Fibroblast of mammary gland (primary cell): ENCODE results near the gene STX1B.

ENCODE experiments used
- DNase-seq: peaks from one replicate; pipeline ENCODE4 v3.0.0-alpha.2; 2010; ENCODE audit warnings: low read depth
- H3K4me3 ChIP-seq: 2 replicates; pipeline ENCODE4 v1.5.1; 2011; ENCODE audit warnings: low read depth, mild to moderate bottlenecking, low read length, moderate library complexity; ENCODE audit not compliant: control insufficient read depth
- TF ChIP-seq, protein P1 (sequence below): conservative IDR thresholded peaks from 2 replicates; pipeline ENCODE4 v1.5.1; 2011; ENCODE audit warnings: low read depth, low read length, inconsistent platforms; ENCODE audit not compliant: control insufficient read depth, insufficient read depth

Gene STX1B

DNA sequence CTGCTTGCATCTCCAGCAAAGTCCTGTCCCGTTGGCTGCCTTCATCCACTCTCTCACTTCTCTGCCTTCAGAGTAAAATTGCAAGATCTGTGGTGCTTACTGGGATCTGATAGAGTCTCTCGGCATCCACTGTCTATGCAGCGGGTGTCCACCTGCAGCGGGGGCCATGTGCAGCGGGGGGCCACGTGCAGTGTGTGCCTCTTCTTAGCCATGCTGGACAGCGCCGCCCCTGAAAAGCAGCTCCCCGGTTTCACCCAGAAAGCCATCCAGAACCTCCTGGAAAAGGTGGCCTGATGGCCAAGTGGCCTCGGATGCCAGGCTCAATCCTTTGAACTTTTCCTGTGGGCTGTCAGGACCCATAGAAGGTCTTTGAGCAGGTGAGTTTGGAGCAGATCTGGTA, 32.4 kb upstream of the STX1B start:
- TF ChIP-seq, protein P1, sequence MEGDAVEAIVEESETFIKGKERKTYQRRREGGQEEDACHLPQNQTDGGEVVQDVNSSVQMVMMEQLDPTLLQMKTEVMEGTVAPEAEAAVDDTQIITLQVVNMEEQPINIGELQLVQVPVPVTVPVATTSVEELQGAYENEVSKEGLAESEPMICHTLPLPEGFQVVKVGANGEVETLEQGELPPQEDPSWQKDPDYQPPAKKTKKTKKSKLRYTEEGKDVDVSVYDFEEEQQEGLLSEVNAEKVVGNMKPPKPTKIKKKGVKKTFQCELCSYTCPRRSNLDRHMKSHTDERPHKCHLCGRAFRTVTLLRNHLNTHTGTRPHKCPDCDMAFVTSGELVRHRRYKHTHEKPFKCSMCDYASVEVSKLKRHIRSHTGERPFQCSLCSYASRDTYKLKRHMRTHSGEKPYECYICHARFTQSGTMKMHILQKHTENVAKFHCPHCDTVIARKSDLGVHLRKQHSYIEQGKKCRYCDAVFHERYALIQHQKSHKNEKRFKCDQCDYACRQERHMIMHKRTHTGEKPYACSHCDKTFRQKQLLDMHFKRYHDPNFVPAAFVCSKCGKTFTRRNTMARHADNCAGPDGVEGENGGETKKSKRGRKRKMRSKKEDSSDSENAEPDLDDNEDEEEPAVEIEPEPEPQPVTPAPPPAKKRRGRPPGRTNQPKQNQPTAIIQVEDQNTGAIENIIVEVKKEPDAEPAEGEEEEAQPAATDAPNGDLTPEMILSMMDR = no peak
- no peak overlapping the region for H3K4me3 ChIP-seq

DNA sequence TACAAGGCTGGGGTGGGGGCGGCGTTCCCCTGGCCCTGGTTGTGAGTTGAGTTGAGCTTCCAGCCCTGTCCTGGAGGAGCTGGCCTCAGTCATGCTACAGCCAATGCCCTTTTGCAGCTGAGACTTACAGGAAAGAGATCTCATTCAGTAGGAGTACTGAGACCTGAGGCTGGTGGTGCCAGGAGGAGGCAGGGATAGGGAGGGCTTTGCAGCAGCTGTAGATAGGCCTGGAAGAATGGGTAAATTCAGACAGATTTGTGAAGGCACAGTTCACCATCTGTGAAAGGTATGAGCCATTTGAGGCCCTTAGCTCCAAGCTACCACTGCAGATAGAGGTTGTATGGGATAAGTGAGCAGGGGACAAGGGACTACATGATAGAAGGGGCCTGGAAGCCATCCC, 28.6 kb upstream of the STX1B start:
- TF ChIP-seq, protein P1 = no peak

More for the DNA sequence above, 32.4 kb upstream of the STX1B start:
- DNase-seq = no peak

DNA sequence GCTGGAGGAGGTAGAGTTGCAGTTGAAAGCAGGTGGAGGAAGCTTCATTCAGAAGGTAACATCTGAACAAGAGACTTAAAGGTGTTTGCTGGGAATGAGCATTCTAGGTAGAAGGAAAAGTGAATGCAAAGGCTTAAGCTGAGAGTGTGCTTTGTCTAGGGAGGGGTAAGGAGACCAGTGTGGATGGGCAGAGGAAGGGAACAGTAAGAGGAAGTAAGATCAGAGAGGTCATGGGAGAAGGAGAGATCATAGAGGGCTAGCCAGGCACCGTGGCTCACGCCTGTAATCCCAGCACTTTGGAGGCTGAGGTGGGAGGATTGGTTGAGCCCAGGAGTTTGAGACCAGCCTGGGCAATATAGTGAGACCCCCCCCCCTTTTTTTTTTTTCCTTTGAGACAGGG, 26.3 kb upstream of the STX1B start:
- no peak for DNase-seq
- TF ChIP-seq, protein P1 = no peak
- no peak overlapping the region for H3K4me3 ChIP-seq

More for the DNA sequence above, 28.6 kb upstream of the STX1B start:
- no peak overlapping the region for H3K4me3 ChIP-seq
- no peak for DNase-seq

DNA sequence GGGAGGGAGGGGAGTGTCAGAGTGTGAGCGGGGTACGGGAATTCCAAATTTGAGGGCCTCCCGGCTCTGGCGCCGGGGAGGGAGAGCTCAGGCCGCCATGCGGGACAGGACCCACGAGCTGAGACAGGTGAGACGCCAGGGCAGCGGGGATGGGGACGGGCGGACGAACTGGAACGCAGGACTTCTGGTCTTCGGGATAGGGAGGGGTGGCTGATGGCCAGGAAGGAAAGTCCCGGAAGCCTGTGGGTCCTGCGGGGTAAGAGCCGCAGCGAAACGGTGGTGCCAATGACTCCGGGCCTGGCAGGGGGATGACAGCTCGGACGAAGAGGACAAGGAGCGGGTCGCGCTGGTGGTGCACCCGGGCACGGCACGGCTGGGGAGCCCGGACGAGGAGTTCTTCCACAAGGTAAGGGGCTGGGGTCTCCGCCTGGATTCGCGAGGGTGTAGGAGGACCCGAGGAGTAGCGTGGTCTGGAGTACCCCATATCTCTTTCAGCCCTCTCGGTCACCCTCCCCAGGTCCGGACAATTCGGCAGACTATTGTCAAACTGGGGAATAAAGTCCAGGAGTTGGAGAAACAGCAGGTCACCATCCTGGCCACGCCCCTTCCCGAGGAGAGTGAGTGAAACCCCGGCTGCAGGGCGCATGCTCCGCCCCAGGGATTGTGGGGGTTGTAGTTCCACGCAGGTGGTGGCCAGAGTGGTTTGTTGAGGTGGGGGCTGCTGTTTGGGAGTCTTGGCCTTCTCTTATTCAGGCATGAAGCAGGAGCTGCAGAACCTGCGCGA, 23.5 kb upstream of the STX1B start:
- peak overlapping the region; percentile 99 for H3K4me3 ChIP-seq
- DNase-seq = peak; percentile 75
- TF ChIP-seq, protein P1 = no peak

DNA sequence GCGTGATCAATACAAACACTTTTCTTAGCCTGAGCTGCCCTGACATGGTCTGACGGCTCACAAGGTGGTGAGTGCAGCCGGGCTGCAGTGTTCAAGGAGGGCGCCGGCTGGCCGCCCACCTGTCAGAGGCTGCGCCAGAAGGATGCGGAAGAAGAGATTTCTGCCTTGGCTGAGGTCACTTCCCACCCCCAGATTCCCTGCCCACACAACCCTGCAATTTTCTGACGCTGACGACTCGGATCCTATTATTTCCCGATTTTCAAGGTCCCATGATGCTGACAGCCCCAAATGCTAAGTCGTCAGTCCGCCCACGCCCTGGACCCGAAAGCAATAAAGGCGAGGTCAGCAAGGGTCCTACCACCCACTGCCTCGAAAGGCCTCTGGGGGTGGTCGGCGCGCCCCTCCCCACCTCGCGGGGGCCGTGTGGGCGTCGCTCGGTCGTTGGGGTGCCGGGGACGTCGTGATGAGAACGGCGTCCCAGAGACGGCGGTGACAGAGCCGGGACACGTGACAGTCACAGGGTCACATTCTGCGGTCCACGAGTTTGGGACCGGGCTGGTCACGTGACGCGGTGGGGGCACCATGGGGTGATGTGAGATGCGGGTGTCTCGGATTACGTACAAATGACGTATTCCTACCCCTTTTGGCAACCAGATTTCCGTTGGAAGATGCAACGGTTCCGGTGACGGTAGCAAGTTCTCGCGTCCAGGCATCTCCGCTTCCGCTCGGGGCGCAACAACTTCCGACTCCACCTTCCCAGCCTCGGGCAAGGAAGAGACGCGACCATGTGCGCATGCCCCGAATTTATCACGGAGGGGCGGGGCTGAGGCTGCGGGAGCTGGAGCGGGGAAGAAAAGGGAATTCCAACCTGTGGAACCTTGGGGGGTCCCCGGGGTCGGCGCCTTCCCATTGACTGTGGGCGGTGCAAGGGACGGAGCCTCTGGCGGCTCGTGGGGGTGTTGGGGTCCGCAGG, 22.6 kb upstream of the STX1B start, which contains the start of gene STX4:
TSS of gene STX4 (plus strand) at position 823 of the 973 bp plus-strand sequence. CDS start 248 bp downstream, outside the sequence.
- H3K4me3 ChIP-seq = peak within 1 kb of the TSS; percentile 99
- TF ChIP-seq, protein P1 = no peak
- DNase-seq = peak; percentile 98

DNA sequence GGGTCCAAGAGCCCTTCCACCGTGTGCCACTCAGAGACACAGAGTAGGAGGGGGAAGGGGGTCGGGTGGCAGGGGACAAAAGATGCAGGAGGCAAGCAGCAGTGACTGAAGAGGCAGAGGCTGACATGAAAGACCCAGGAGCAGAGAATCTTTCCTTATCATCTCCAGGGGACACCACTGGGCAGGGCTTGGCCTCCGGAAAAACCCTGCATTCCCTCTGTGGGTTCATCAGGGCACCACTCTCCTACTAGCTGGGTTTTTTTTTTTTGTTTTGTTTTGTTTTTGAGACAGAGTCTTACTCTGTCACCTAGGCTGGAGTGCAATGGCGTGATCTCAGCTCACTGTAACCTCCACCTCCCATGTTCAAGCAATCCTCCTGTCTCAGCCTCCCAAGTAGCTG, 20.8 kb upstream of the STX1B start:
- no peak for DNase-seq
- TF ChIP-seq, protein P1 = no peak
- H3K4me3 ChIP-seq = no peak overlapping the region
